Measurements from ENCODE around the gene AP5Z1.

- no peak for TF ChIP-seq CTCF (IDR thresholded peaks at IDR 0.05)
- no peak for TF ChIP-seq POLR2A (IDR thresholded peaks at IDR 0.05)
Measured at GRCh38 chr7:4807598-4808016, 32.2 kb downstream of the AP5Z1 start.

Data from adrenal gland (tissue), 5 donors.